ENCODE measurements around the gene POU3F3.
A peak's percentile ranks its signal among the peaks of the same experiment; 100 is the strongest.

Gene POU3F3

DNA sequence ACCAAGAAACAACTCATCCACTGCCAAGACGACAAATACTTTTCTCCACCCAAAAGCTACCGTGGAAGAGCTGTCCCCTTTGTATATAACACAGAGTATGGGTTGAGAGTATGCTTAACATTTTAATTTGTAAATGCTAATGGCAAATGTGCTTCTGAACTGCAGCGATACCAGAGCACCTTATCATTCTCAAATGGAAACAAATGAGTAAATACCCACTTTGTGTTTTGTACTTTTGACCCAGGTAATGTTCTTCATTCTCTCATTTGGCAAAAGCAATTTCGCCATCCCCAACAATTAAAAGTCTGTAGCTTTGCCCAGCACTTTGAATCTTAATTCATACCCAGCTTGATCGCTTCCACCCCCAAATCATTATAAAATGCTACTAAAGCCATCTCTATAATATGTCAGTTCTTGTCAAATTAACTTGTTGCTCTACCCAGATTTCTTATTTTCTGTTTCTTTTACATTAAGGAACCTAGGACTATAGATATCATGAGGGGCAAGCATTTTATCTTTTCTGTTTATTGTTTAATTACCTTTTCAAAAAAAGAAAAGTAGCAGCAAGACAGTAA lies 6.2 kb upstream of the POU3F3 start:
- no peak for DNase-seq

DNA sequence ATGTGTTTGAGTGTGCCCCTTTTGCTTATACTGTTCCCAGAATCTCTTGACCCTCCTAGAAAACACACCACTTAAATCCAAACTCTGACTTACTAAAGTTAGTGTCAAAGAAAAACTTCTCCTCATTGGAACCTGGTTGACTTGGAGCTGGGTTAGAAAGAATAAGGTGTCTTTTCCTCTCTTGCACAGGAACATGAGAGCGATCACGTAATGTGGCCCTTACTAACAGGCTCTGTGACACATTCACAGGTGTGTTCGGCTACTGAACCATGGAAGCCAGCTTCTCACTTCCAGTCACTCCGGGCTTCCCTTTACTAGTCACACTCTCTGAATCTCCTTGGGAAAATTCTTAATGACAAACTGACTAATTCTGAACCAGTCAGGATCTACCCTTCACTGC lies 5.4 kb upstream of the POU3F3 start:
- DNase-seq: no peak

DNA sequence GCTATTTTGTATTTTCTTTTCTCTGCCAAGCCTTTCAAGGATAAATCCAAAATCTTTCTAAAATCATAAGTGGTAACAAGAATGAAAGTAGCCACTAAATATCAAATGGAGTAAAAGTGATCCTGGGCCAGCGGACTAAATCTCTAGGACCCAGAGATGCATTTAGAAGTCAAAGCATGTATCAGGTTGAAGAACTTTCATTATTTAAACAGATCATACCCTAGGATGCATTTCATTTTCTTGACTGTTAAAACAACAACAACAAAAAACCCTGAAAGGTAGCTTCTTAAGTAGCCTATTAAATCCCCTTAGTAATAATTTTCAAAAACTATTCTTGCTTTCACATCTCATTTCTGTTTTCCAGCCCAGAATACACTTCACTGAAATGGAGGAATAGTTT lies 4.8 kb upstream of the POU3F3 start:
- DNase-seq: no peak

DNA sequence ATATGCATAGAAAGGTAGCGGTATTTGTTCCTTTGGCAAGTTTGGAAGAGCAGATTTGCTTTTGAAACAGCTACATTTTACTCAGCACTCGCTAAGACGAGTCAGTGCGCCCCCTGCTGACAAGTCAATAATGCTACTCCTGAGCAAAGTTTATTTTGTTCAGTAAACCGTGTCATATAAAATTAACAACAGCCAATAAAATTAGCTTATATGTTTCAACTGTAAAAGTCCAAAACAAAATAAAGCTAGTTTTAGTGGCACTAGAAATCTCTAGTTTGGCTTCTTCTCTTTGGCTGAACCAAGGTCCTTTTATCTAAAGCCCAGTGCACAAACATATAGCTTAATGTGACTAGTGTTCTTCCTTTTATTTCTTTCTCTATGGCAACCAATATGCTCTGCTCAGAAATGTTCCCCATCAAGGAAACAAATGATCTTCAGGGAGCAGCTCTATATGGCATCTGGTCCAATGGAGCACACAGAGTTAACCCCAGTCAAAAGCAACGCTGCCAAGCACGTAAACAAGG lies 4.2 kb upstream of the POU3F3 start:
- DNase-seq: peak; percentile 60

DNA sequence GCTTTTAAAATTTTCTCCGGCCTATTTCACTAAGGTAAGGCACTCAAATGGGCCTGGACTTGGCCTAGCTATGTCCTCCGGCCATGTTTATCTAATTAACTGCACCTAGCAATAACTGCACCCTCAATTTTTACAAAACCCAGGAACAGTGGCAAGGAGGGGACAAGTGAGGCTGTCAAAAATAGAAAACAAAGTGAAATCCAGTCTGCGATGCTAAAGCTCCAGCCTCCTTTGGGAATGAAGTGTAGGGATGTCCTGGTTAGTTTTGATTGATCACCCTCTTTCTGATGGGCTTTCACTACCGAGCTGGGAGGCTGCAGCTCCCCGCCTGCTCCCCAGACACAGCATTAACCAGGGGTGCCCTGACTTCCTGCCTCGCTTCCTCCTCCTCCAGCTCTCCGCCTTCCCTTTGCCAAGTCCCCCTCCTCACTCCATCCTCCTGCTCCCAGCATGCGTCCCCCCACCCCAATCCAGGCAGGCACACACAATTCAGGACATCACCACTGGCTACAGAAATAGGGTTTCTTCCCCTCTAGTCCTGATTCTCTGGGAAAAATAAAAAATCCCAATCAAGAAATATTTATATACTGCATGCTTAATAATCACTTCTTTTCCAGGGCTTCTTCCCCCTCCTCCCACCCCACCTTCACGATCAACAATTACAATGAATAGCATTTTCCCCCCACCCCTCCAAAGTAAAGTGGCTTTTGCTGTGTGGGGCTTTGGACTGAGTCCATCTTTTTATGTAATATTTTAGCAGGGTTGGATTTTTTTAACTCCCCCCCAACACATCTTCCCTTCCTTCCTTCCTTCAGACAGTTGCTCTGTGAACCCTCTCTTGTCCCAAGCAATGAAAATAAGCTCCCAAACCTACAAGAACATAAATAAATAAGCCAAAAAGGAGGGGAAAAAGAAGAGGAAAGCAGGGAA lies 3.3 kb upstream of the POU3F3 start:
- DNase-seq: no peak

- no peak for DNase-seq
These were observed 2.4 kb upstream of the POU3F3 start for GRCh38 chr2:104851291-104852089.

- no peak for DNase-seq
These were observed 1.7 kb upstream of the POU3F3 start for GRCh38 chr2:104852090-104852666.

DNA sequence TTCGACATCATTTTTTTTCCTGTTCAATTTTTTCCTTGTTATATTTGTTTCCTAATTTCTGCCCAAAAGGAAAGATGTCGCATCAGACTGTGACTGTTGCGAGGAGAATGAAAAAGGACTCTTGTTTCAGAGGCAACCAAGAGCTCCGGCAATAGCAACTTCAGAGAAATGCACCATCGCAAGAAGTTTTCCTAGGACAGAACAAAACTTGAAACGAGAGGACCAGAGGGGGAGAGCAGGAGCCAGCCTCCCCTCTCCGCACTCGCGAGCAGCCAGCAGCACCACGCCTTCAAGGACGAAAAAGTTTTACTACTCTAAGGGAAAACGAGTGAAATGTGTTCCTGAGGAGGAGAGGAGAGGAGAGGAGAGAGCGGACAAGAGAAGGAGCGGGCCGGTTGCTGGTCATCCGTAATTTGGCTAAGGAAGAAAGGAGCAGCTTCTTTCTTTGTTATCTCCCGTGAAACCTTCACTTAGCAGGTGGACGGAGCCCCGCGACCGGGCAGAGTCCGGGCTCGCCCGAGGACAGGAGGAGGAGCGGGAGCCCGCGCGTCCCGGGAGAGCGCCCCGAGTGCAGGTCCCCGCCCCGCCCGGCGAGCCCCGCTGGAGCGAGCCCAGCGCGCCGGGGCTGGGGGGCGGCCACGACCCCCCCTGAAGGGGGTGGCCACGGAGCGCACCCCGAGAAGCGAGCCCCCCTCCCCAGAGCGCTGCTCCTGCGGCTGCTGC lies 744 bp downstream of the POU3F3 start:
- DNase-seq: no peak

- DNase-seq: no peak
These were observed 1.5 kb downstream of the POU3F3 start for GRCh38 chr2:104855221-104856085.

DNA sequence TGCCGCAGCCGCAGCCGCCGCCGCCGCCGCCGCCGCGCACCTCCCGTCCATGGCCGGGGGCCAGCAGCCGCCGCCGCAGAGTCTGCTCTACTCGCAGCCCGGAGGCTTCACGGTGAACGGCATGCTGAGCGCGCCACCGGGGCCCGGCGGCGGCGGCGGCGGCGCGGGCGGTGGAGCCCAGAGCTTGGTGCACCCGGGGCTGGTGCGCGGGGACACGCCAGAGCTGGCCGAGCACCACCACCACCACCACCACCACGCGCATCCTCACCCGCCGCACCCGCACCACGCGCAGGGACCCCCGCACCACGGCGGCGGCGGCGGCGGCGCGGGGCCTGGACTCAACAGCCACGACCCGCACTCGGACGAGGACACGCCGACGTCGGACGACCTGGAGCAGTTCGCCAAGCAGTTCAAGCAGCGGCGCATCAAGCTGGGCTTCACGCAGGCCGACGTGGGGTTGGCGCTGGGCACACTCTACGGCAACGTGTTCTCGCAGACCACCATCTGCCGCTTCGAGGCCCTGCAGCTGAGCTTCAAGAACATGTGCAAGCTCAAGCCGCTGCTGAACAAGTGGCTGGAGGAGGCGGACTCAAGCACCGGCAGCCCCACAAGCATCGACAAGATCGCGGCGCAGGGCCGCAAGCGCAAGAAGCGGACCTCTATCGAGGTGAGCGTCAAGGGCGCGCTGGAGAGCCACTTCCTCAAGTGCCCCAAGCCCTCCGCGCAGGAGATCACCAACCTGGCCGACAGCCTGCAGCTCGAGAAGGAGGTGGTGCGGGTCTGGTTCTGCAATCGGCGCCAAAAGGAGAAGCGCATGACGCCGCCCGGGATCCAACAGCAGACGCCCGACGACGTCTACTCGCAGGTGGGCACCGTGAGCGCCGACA lies 2.4 kb downstream of the POU3F3 start:
- peak; percentile 16 for DNase-seq

DNA sequence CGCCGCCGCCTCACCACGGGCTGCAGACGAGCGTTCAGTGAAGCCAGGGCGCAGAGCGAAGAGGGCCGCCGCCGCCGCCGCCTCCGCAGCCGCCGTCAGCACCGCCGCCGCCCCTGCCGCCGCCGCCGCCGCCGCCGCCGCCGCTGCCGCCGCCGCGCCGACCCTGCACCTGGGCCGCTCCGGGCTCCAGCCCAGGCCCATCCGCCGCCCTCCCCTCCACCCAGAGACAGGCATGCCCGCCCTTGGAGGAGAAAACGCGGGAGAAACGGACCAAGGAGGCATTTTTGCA lies 3.0 kb downstream of the POU3F3 start:
- no peak for DNase-seq

DNA sequence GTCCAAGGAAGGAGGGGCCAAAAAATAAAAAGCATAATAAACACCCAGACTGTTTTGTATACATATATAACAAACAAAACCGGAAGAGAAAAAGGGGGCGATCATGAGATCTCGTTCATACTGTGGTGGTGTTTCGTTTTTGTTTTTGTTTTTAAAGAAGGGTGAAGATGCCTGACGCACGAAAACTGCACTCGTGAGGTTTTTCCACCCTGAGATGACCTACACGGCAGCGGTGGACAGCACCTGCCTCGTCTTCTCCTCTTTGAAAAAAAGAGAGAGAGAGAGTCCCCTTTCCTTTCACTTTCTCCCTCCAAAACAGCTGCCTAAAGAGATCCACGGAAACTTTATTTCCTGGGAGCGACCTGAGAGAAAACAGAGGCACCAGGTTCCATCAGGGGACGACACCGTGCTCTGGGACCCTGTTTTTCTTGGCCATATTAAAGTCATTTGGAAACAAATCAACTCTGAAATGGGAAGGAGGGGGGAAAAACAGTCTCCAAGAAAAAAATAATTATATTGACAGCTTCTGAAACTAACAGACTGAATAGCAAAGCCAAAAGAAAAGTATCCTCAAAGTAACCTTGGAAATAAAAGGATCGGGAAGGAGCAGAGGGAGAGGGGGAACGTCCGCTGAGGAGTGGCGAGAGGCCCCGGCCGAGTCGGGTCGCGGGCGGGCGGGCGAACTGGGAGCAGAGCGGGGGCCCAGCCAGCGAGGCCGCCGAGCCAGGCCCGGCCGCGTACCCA lies 3.5 kb downstream of the POU3F3 start:
- DNase-seq: no peak

DNA sequence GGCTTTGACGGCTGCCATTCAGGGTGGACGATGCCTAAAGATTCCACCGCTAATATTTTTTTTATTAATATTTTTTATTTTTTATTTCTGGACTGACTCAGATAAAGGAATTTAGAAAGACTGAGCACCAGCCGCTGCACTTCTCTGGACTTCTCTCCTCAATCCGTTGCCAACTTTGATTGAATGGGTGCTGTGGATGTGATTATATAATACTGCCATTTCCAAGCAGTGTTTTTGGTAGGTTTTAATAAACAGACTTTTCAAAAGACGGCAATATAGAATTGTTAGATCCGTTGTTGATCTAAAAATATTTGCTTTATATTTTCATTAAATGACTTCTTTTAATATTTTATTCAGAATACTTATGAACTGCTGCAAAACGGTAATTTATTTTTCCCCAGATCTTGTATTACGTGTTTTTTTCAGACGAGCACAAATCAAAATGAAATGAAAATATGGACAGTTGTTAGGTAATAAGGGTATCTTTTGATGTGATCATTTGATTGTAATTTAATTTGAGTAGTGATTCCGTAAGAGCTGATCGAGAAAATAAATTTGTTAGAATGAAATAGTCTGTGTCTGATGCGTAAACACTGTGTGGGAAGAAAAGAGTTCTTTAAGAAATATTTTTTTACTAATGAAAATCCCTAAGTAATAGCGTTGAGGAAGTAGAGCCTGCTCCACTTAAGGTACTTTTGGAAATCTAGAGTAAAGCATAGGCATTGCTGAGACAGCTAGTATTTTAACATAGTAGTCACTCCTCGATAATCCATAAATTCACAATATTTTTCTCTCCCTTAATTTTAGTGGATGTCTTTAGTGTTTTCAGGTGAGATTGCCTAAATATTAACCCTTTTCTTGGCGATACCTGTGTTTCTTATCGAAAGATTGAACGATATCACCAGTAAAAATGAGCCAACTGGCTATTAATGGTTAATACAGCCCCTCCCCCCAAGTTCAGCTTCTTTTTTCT lies 4.4 kb downstream of the POU3F3 start:
- DNase-seq: no peak

DNA sequence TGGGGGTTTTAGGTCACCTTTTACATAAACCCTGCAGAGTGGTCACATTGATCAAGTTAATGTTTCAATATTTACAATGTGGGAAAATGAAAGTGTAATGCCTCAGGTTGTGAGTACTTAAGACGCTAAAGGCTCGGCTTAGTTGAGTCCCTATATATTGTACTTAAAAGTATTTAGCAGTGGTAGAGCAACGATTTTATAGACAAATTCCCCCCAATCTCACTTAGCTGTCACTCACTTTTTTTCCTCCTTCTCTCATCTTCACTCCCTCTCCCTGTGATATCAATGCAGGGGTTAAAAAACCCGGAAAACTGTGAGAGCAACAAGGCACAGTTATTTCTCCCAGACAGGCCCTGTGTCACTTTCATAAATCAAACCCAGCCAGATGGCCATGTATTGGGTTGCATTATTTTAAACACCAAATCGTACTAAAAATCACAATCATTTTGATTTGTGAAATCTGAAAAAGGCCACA lies 5.4 kb downstream of the POU3F3 start:
- DNase-seq: no peak

DNA sequence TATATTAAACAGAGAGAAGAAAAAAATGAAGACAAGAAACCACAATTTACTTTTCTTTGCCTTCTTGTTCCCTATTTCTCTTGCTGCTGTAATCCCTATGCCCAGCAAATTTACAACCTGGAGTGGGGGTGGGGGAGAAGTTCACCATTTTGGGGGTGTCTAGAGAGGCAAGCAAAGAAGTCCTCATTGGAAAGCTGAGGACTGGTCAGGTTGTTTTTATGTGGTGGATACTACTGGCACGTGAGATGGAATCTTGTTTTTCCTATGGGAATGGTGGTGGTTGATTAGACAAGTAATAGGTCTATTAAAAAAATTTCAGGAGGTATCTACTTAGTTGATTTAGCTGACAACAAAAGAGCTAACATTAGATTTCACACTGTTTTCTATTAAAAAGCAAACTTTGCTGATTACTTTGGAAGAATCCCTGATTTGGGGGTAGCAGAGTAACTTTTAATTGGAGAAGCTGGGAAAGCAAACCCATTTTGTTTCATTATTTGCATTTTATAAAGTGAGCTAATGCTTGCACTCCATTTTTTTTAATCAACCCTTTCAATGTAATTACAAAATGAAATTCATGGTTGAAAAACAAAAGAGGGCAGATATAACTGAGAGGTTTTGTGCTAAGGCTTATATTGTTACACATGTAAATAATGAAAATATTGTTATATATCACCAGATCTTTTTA lies 6.0 kb downstream of the POU3F3 start:
- no peak for DNase-seq

- DNase-seq: no peak
These were observed 6.5 kb downstream of the POU3F3 start for GRCh38 chr2:104860451-104860790.

DNA sequence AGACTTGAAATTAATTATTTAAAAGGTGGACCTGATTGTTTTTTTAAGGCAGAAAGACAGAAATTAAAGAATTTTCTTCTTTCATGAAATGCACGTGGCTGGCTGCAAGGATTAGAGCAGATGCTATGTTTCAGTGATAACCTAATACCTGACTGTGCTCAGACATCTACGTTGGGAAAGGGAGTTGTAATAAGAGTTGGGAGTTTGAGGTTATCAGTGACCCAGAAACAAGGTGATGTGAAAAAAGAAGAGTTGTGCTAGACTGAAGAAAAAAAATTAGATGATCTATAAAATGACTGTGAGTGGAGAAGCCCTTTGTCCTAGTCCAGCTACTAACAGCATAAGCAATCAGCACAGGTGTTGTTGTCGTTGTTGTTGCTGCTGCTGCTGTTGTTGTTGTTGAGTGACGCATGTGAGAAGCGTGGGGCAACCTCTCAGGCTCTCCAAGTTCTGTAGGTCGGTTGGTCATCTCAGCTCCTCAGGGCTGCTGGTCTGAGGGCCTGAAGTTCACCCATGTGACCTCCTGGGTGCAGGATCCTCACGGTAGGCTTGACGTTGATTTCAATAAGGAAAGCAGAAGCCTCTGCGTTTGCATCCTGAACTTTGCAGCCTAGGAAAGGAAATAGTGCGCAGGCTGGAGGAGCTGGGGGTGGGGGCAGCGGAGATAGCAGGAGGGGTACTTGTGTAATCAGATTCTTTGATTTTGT lies 7.6 kb downstream of the POU3F3 start:
- DNase-seq: no peak

All from CD4-positive, alpha-beta T cell treated with Interleukin-17A for 4 hours (primary cell).